ENCODE measurements around the gene C10orf90.

The C10orf90 gene

DNA sequence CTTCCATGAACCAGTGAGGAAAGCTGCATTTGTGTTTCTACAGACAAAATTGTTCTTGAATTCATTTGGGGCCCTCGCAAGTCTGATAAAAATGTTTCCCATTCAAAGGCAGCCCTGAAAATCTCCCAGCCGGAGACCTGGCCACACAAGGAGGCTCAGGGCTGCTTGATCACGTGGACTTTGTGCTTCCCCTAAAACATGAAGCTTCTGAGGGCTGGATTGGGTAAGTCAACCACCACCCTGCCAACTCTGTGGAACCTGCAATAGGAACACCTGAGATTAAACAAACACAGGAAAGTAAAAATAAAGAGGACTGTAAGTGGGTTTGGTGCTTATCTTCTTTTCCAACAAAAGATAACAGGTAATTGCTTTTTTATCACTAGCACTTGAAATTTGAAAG is 133.8 kb downstream of the C10orf90 start:
- Mint-ChIP-seq H3K36me3 (no peaks in the 10 kb centered on the region), H3K4me3 (no peak overlapping the region), H3K9me3 (peaks cover 9% of the 10 kb centered on the region), H3K27ac (no peak overlapping the region), H3K4me1 (no peaks in the 10 kb centered on the region), H3K27me3 (no peaks in the 10 kb centered on the region)
- CTCF ChIA-PET = no interaction called here
- no peak for DNase-seq

DNA sequence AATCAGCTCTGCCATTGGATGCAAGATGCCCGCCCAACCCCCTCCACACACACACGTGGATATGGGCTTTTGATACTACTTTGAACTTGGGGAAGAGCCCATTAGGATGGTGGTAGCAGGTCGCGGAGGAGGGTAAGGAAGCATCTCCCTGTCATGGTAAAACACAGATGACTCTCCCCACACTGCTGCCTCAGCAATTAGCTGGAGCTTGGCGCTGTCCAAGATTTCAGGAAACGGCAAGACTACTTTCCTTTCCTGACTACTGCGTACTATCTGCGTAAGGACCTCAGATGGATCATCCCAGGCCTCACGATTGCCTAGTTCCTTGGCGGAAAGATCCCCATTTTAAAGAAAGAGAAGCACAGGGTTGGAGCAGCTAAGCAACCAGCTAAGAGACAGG is 134.3 kb downstream of the C10orf90 start:
- Mint-ChIP-seq H3K9me3 (peaks cover 9% of the 10 kb centered on the region), H3K4me3 (no peak overlapping the region), H3K36me3 (no peaks in the 10 kb centered on the region), H3K27me3 (no peaks in the 10 kb centered on the region), H3K27ac (no peak overlapping the region), H3K4me1 (no peaks in the 10 kb centered on the region)
- CTCF ChIA-PET = no interaction called here
- no peak for DNase-seq

DNA sequence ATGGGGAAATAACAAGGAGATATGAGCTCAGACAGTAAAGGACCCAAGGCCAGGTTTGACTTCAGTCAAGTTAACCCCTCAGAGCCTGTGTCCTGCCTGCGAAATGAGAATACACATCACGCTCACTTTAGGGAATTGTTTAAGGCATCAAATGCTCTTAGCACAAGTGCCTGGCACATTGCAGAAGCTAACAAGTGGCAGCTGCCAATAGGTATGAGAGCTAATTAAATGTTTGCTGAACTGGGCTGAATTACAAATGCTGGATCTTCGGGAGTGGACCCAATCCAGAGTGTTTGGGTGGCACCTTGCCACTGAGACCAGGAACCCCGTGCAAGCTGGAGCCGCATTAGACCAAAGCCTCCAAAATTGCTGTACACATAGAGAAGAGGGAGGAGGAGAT is 136.8 kb downstream of the C10orf90 start:
- DNase-seq = no peak
- H3K9me3 Mint-ChIP-seq = peaks cover 9% of the 10 kb centered on the region
- CTCF ChIA-PET = no interaction called here
- no peaks in the 10 kb centered on the region for H3K4me1 Mint-ChIP-seq
- no peaks in the 10 kb centered on the region for H3K36me3 Mint-ChIP-seq
- no peak overlapping the region for H3K4me3 Mint-ChIP-seq
- no peak overlapping the region for H3K27ac Mint-ChIP-seq
- H3K27me3 Mint-ChIP-seq = no peaks in the 10 kb centered on the region

DNA sequence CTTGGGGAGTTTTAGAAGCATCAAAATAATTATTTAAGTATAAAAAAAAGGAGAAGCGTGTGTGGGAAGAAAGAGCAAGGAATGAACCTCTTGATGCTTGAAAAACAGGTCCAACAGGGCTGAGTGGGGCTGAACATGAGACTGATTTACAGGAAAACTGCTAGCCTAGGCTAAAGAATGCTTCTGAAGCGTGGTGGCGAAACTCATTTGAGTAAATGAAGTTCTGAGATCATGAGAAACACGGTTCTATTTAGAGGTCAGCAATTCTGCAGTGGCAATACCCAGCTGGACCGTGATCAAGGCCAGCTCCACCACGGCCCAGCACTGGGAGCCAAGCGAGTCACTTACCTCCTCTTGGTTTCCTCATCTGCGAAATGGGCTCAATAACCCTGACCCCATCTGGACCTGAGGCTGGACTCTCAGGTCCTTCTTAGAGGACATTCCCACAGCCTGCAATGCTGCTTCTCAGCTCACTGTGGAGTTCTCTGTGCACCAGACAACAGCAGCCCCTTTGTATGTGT is 142.1 kb downstream of the C10orf90 start:
- H3K4me3 Mint-ChIP-seq = no peak overlapping the region
- no peak for DNase-seq
- H3K9me3 Mint-ChIP-seq = peaks cover 1% of the 10 kb centered on the region
- no peak overlapping the region for H3K27ac Mint-ChIP-seq
- CTCF ChIA-PET = no interaction called here
- H3K27me3 Mint-ChIP-seq = no peaks in the 10 kb centered on the region
- H3K4me1 Mint-ChIP-seq = no peaks in the 10 kb centered on the region
- H3K36me3 Mint-ChIP-seq = no peaks in the 10 kb centered on the region

DNA sequence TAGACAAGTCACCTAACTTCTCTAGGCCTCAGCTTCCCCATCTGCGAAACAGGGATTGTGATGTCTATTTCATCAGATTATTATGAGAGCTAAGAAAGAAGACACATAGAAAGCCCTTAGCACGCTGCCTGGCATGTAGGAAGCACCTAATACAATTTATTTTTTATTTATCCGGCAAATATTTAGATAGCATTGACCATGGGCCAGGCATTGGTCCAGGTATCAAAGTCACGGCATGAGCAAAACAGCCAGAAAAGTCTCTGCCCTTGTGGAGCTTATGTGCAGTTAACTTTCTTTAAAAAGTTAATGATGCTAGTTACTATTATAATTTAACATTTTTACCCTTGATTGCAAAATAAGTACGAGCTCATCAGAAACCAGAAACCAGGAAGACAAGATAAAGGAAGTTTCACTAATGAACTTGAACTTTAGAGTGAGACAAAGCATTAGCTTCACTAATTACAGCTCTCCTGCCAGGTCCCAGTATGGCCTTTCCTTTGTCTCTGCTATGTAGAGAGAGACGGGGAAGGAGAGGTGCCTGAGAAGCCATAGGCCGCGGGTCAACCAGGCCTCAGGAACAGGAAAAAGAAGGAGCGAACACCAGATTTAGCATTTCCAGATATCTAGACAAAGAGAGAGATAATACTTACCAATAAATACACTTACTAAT is 142.7 kb downstream of the C10orf90 start:
- H3K9me3 Mint-ChIP-seq = peaks cover 1% of the 10 kb centered on the region
- H3K4me3 Mint-ChIP-seq = no peak overlapping the region
- no peaks in the 10 kb centered on the region for H3K36me3 Mint-ChIP-seq
- no peak for DNase-seq
- CTCF ChIA-PET = no interaction called here
- H3K4me1 Mint-ChIP-seq = no peaks in the 10 kb centered on the region
- no peaks in the 10 kb centered on the region for H3K27me3 Mint-ChIP-seq
- H3K27ac Mint-ChIP-seq = no peak overlapping the region

DNA sequence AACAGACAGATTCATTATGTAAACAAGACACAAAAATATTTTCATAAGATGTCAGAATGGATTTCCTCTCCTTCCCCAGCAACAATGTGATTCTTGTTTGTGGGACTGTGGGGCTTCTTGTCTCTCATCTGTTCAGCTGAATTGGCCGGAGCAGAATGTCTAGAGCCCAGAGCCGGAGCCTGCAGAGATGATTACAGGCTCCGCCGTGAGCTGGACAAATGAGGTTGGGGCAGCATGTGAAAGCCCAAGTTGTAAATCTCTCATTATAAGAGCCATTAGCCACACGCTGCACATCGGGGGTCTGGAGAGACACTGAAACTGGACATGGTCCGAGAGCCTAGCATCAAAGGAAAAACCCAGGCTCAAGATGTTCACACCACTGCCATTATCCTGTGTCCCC is 145.2 kb downstream of the C10orf90 start:
- H3K36me3 Mint-ChIP-seq = no peaks in the 10 kb centered on the region
- CTCF ChIA-PET = no interaction called here

DNA sequence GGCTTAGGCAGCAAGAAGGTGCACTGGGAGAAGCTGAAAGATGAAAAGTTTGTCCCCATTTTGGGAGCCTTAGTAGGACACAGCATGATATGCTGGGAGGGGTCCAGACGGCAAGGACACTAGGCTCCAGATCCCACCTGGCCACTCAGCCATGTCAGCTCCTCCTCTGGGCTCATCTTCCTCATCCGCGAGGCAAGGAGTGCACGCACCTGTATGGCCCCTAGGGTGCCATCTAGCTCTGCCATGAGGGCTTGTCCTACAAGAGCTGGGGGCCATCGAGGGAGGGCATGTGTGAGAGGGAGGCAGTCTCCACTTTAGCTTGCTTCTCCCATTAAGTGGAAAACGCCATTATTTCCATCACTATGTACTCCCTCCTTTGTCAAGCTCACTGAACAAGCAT is 146.0 kb downstream of the C10orf90 start:
- H3K36me3 Mint-ChIP-seq = no peaks in the 10 kb centered on the region
- no peak overlapping the region for H3K27ac Mint-ChIP-seq
- DNase-seq = no peak
- no peak overlapping the region for H3K4me3 Mint-ChIP-seq
- H3K9me3 Mint-ChIP-seq = peaks cover 5% of the 10 kb centered on the region
- no peaks in the 10 kb centered on the region for H3K4me1 Mint-ChIP-seq
- CTCF ChIA-PET = no interaction called here
- no peaks in the 10 kb centered on the region for H3K27me3 Mint-ChIP-seq

More for the DNA sequence above, 145.2 kb downstream of the C10orf90 start:
- peaks cover 5% of the 10 kb centered on the region for H3K9me3 Mint-ChIP-seq
- H3K4me1 Mint-ChIP-seq = no peaks in the 10 kb centered on the region
- H3K4me3 Mint-ChIP-seq = no peak overlapping the region
- no peaks in the 10 kb centered on the region for H3K27me3 Mint-ChIP-seq
- no peak overlapping the region for H3K27ac Mint-ChIP-seq
- DNase-seq = no peak

DNA sequence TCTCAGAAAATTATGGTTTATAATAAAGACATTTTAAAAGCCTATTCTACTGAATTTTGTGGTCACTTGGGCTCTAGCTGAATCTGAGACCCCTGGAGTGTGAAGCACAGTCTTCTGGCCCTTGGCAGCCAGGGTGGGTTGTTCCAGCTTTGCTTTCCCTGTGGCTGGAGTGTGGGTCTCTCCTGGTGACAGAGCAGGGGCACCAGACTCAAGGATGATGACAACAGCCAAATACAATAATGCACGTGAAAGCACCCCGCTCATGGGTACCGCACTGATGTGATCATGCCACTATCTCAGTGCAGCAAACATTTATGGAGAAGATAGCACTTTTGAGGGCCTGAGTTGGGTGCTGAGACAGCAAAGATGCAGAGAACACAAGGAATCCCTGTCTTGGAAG is 147.4 kb downstream of the C10orf90 start:
- Mint-ChIP-seq H3K4me3 (no peak overlapping the region), H3K4me1 (no peaks in the 10 kb centered on the region), H3K27ac (no peak overlapping the region), H3K36me3 (no peaks in the 10 kb centered on the region), H3K27me3 (no peaks in the 10 kb centered on the region), H3K9me3 (peaks cover 5% of the 10 kb centered on the region)
- no peak for DNase-seq
- CTCF ChIA-PET = no interaction called here

DNA sequence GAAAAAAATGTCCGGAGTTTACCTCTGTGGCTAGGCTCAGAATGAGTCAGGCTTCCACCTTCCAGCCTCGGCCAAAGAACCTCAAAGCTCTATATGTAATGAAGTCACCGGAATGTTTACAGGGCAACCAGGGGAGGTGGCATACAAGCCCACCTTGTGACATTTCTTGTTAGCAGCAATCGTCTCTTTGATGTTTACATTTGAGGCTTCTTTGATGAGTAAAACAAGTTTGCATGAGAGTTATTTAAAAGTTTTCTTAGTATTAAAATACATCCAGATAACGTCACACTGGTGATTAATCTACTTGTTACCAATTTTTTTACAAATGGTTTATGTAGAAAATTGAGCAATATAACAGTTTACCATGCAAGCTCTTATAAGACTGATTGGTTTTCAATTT is 149.1 kb downstream of the C10orf90 start:
- Mint-ChIP-seq H3K27ac (no peak overlapping the region), H3K36me3 (no peaks in the 10 kb centered on the region)
- DNase-seq = no peak

DNA sequence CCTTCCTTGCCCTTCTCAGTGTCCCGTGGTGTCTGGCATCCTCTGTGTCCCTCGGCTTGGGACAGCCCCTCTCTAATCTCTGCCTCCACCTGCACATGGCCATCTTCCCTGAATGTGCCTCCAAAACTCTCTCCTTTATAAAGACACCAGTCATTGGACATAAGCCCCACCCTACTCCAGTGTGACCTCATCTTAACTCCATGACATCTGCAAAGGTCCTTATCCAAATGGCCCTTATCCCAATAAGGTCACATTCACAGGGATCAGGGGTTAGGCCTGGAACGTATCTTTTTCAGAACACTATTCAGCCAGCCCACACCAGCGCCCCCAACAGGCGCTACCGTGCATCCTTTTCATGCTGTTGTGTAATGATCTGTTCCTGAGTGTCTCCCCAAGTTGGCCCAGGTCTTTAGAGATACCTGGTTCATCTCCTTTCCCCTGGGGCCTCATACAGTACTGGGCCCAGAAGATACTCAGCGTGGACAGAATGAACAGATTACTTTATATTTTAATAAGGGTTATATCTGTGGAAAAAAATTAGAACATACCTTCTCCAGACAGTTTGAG is 149.7 kb downstream of the C10orf90 start:
- no peaks in the 10 kb centered on the region for H3K27me3 Mint-ChIP-seq
- H3K4me1 Mint-ChIP-seq = no peaks in the 10 kb centered on the region
- no peak overlapping the region for H3K4me3 Mint-ChIP-seq
- no peaks in the 10 kb centered on the region for H3K36me3 Mint-ChIP-seq
- CTCF ChIA-PET = no interaction called here
- H3K27ac Mint-ChIP-seq = no peak overlapping the region
- H3K9me3 Mint-ChIP-seq = peaks cover 5% of the 10 kb centered on the region
- DNase-seq = no peak

More for the DNA sequence above, 149.1 kb downstream of the C10orf90 start:
- Mint-ChIP-seq H3K4me1 (no peaks in the 10 kb centered on the region), H3K27me3 (no peaks in the 10 kb centered on the region), H3K9me3 (peaks cover 5% of the 10 kb centered on the region), H3K4me3 (no peak overlapping the region)
- CTCF ChIA-PET = no interaction called here

DNA sequence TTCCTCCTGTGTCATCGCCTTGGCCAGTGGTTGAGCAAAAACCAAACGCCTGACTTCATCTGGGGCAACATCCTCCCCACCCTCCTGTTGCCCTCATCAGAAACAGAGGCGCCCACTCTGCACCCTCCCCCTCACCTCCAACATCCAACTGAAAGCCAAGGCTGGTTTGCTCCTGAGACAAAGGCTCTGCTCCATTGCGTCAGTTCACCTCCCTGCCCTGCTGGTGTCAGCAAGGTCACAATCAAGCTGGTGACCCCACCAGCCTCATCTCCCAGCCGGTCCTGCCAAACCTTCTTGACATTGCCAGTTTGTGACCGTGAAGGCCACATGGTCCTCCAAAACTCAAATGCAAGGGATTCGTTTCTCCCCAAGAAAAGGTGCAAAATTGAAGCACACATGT is 150.5 kb downstream of the C10orf90 start:
- Mint-ChIP-seq H3K4me3 (no peak overlapping the region), H3K4me1 (no peaks in the 10 kb centered on the region), H3K27ac (no peak overlapping the region), H3K9me3 (peaks cover 5% of the 10 kb centered on the region), H3K27me3 (no peaks in the 10 kb centered on the region), H3K36me3 (no peaks in the 10 kb centered on the region)
- DNase-seq = no peak
- CTCF ChIA-PET = no interaction called here

DNA sequence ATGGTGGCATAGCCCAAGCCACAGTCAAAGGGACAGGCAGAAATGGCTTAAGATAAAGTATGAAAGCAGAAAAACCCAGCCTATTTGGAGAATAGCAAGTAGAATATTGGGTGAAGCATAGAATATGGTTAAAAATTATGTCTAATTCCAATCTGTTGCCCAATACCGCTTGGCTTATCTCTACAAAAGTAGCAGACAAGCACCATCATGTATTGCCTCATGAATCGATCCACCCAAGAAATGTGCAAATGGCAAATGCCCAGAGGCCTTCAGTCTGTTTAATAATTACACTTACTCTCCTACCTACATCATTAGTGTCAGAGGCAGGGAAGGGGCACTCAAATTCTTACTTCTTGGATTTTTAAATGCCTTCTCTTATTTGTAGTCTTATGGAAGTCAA is 151.3 kb downstream of the C10orf90 start:
- Mint-ChIP-seq H3K4me3 (no peak overlapping the region), H3K27me3 (no peaks in the 10 kb centered on the region), H3K9me3 (peaks cover 5% of the 10 kb centered on the region), H3K27ac (no peak overlapping the region), H3K4me1 (no peaks in the 10 kb centered on the region), H3K36me3 (no peaks in the 10 kb centered on the region)
- DNase-seq = no peak
- CTCF ChIA-PET = no interaction called here

DNA sequence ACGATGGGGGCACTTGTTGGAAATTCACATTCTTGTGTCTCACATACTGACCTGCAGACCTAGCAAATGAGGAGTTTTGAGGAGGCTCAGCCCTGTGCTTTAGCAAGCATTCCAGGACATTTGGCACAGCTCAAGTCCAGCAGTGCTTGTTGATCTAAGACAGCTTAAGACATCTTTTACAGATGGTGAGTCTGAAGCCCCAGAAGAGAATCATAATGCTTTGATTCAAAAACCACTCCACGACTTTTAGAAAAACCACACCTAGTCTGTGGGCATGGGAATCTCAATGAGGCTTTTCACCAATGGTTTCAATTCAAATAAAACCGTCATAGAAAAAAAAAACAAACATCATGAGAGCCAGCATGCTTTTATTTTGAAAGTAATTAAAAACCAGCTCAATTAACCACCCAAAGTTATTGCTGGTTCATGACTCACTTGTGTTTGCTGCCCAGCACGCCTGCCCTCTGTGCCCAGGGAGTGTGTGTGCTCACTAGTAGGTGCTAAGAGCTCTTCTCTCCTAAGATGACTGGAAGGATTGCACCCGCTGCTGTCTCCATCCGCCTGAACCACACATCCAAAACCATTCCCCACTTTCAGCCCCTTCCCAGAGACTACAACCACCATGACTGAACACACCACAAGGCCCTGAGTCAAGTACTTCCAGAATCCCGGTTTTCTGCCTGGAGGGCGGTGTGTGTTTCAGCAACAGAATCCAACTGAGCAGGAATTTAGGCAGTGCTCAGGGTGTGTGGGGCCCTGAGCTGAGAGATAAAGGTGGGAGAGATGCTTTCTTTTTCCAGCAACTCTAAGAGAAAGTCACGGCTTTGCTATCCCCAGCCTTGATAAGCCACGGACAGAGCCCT is 152.0 kb downstream of the C10orf90 start:
- H3K9me3 Mint-ChIP-seq = peaks cover 4% of the 10 kb centered on the region
- H3K36me3 Mint-ChIP-seq = no peaks in the 10 kb centered on the region
- no peak for DNase-seq
- no peak overlapping the region for H3K27ac Mint-ChIP-seq
- H3K27me3 Mint-ChIP-seq = no peaks in the 10 kb centered on the region
- CTCF ChIA-PET = no interaction called here
- no peak overlapping the region for H3K4me3 Mint-ChIP-seq
- H3K4me1 Mint-ChIP-seq = no peaks in the 10 kb centered on the region

DNA sequence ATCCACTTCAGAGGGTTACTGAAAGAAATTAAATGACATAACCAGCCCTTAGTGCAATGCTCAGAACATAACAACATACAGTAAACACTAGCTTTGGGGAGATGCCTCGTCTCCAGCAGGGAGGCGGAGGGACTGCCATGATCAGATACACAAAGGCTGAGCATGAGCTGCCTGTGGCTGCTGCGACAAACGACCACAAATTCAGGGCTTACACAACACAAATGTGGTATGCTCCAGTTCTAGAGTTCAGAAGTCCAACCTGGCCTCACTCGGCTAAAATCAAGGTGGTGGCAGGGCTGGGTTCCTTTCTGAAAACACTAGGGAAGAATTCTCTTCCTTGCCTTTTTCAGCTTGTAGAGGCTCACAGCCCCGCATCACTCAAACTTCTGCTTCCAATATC is 154.0 kb downstream of the C10orf90 start:
- Mint-ChIP-seq H3K36me3 (no peaks in the 10 kb centered on the region), H3K4me3 (no peak overlapping the region), H3K27me3 (no peaks in the 10 kb centered on the region), H3K9me3 (peaks cover 2% of the 10 kb centered on the region), H3K4me1 (no peaks in the 10 kb centered on the region), H3K27ac (no peak overlapping the region)
- DNase-seq = no peak
- CTCF ChIA-PET = interaction anchor here (0.6 kb wide), 1 partner anchor 1180 kb away, joined by 3 read pairs; no protein-coding TSS in a partner anchor

Data from activated naive CD4-positive, alpha-beta T cell treated with anti-CD3 and anti-CD28 coated beads, Interleukin-2, amount 10 ng/mL, durations not matched to agents 7 days and 5 days (primary cell).